Activated CD4-positive, alpha-beta T cell treated with anti-CD3 and anti-CD28 coated beads for 1 hour (primary cell): Measurements from ENCODE around the gene MITF.

Experiments used
- DNase-seq: peaks from one replicate; pipeline ENCODE4 v3.0.0-alpha.2; 2020

Gene MITF

GRCh38 chr3:69739204-69740102 is at the start of gene MITF:
Gene MITF, plus strand, starts transcription at chr3:69739464. Its CDS starts 134 bp downstream, at chr3:69739598.
- DNase-seq = no peak

GRCh38 chr3:69691860-69692259 is 47.4 kb upstream of the MITF start:
- DNase-seq = no peak

- DNase-seq = no peak
Observed at GRCh38 chr3:69692761-69693160, 46.5 kb upstream of the MITF start.

- no peak for DNase-seq
Observed at GRCh38 chr3:69695443-69695842, 43.8 kb upstream of the MITF start.

- no peak for DNase-seq
Observed at GRCh38 chr3:69695933-69696332, 43.3 kb upstream of the MITF start.

- no peak for DNase-seq
Observed at GRCh38 chr3:69696367-69696766, 42.9 kb upstream of the MITF start.

- DNase-seq = no peak
Observed at GRCh38 chr3:69697381-69697780, 41.9 kb upstream of the MITF start.

GRCh38 chr3:69698728-69699127 is 40.5 kb upstream of the MITF start:
- DNase-seq = no peak

- DNase-seq = no peak
Observed at GRCh38 chr3:69699183-69699582, 40.1 kb upstream of the MITF start.

- DNase-seq = no peak
Observed at GRCh38 chr3:69700949-69701348, 38.3 kb upstream of the MITF start.

- no peak for DNase-seq
Observed at GRCh38 chr3:69710153-69710977, 28.9 kb upstream of the MITF start.

GRCh38 chr3:69712269-69712668 is 27.0 kb upstream of the MITF start:
- no peak for DNase-seq

- DNase-seq = no peak
Observed at GRCh38 chr3:69712933-69713332, 26.3 kb upstream of the MITF start.

GRCh38 chr3:69715204-69715603 is 24.1 kb upstream of the MITF start:
- DNase-seq = no peak

GRCh38 chr3:69716119-69716518 is 23.1 kb upstream of the MITF start:
- no peak for DNase-seq

GRCh38 chr3:69718866-69719586 is 20.2 kb upstream of the MITF start:
- DNase-seq = no peak

- no peak for DNase-seq
Observed at GRCh38 chr3:69719587-69720122, 19.6 kb upstream of the MITF start.

- no peak for DNase-seq
Observed at GRCh38 chr3:69720824-69721223, 18.4 kb upstream of the MITF start.

- no peak for DNase-seq
Observed at GRCh38 chr3:69723389-69723788, 15.9 kb upstream of the MITF start.

- DNase-seq = no peak
Observed at GRCh38 chr3:69724722-69725435, 14.4 kb upstream of the MITF start.

- DNase-seq = no peak
Observed at GRCh38 chr3:69725994-69726571, 13.2 kb upstream of the MITF start.
